ENCODE data around the gene MCF2L2.
"Not testable (repeated sequence)": the region's sequence is repeated elsewhere in the genome, so short reads cannot be mapped to it uniquely, and the experiment has no call there.

MCF2L2 gene

DNA sequence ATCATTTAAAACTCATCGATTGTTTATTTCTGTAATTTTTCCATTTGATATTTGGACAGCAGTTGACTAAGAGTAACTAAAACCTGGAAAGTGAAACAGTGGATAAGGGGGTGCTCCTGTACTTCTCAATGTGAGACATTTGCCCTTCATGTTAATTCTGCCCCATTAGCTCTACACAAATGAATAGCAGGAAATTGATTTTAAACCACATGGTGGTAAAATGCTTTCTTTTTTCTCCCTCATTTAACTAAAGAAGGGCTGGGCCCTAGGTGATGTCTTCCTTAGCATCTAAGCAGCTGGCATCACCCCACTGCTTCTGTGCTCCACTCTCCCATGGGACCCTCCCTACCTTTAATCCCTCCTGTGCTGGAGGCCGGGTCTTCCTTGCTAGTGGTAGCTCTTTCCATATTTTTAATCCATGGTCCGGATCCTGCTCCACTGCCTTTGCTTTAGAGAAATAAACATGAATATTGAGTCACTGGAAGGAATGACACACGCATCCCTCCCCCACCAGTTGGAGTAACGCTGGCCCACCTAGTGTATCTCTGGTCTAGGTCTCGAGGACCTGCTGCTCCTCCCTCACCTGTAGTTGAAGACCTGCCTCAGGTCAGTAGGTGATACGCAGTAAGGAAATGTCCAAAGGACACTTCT lies 235.6 kb downstream of the MCF2L2 start:
- in situ Hi-C loops (cut with HindIII; ENCODE audit: low sequenced_read_pairs), result no loop called here

DNA sequence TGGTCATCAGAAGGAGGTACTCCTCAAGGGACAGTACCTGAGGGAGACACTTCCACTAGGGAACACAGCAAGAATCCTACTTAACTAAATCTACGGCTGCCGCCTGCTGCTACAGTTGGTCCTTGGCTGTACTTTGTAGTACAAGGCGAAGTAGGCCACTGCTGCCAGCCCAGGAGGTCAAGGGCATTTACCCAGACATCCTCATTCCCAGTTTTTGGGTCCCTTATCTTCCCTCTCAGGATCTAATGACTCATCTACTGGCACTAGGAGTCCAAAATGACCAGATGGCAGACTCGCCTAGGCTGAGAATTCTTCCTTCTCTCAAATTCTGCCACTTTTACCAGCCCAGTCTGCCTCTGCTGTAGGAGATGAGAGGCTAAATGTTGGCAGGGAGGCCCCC lies 238.8 kb downstream of the MCF2L2 start:
- in situ Hi-C loops (cut with HindIII; ENCODE audit: low sequenced_read_pairs), result no loop called here

DNA sequence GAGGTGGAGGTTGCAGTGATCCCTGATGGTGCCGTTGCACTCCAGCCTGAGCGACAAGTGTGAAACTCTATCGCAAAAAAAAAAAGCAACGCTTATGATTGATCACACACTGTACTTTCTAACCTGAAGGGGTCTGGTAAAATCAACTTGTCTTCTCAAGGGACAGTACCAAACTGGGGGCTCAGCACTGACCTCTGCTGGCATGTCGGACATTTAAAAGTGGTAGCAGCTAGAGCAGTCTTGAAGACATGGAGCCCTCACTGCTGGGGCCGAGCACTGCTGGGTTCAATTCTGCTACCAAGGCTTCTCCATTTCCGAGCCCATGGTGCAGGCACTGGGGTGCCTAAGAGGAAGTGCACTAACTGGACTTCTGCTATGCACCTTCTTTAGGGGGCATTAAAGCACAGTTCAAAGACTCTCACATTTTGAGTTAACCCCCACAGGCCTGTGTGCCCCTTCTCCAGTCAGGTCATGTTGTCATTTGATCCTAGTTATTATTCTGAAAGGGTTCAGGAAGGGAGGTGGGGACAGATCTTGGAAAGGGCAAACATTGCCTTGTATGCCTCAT lies 239.4 kb downstream of the MCF2L2 start:
- in situ Hi-C loops (cut with HindIII; ENCODE audit: low sequenced_read_pairs), result no loop called here

DNA sequence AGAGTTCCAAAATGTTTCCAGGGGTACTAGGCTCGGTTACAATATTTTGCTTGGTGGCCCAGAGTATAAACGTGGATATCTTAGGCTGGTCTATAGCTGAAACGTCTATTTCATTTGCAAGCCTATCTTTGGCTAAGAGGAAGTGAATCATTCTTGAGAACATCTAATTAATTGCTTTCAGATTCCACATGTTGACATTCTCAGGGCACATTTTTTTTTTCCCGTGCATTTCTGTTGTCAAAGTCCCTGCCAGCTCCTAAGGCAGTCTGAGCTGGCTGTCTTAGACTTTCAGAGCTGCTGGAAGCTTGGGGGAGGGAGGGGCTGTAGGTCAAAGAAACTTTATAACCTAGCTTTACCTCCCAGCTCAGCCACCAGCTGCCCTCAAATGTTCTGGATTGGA lies 242.7 kb downstream of the MCF2L2 start:
- in situ Hi-C loops (cut with HindIII; ENCODE audit: low sequenced_read_pairs), result no loop called here

GRCh38 chr3:183182732-183183610 lies 245.4 kb downstream of the MCF2L2 start:
- in situ Hi-C loops (cut with HindIII; ENCODE audit: low sequenced_read_pairs), result no loop called here

- in situ Hi-C loops (cut with HindIII; ENCODE audit: low sequenced_read_pairs), result no loop called here
Observed at GRCh38 chr3:183182073-183182472, 246.3 kb downstream of the MCF2L2 start.

DNA sequence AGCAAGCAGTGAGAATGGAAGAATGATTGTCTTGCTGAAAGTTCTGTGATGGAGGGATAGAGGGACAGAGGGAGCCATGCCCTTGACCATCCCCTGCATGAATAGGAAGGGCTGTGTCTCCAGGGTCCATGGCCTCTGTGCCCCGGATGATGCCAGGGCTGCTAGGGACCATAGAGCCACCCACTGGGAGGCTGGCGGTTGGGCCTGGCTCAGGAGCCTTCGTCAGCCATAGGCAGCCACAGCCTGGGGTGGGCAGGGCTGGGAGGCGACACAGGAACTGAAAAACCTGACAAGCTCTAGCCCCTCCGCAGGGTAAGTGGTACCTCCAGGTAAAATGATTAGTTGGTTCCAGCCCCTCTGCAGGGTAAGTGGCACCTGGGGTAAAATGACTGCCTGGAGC lies 246.8 kb downstream of the MCF2L2 start:
- in situ Hi-C loops (cut with HindIII; ENCODE audit: low sequenced_read_pairs), result no loop called here

GRCh38 chr3:183180784-183181295 lies 247.6 kb downstream of the MCF2L2 start:
- in situ Hi-C loops (cut with HindIII; ENCODE audit: low sequenced_read_pairs), result no loop called here

- in situ Hi-C loops (cut with HindIII; ENCODE audit: low sequenced_read_pairs), result no loop called here
Observed at GRCh38 chr3:183180110-183180783, 248.2 kb downstream of the MCF2L2 start.

DNA sequence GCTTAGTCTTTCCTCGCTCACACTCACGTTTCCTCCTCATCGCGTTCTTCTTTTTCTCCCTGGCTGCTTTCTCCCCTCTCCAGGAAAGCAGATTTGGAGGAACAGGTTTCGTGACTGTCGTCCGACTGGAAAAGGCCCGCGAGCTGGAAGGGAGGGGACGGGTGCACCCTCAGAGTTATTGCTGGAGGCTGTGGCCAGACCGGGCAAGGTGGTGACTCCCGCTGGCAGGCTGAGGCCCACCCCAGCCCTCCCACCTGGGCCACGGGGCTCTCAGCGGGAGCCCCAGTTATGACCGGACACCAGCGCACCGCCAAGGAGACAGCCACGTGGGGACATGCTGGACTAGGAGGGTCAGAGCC lies 248.9 kb downstream of the MCF2L2 start:
- in situ Hi-C loops (cut with HindIII; ENCODE audit: low sequenced_read_pairs), result not testable (repeated sequence)

DNA sequence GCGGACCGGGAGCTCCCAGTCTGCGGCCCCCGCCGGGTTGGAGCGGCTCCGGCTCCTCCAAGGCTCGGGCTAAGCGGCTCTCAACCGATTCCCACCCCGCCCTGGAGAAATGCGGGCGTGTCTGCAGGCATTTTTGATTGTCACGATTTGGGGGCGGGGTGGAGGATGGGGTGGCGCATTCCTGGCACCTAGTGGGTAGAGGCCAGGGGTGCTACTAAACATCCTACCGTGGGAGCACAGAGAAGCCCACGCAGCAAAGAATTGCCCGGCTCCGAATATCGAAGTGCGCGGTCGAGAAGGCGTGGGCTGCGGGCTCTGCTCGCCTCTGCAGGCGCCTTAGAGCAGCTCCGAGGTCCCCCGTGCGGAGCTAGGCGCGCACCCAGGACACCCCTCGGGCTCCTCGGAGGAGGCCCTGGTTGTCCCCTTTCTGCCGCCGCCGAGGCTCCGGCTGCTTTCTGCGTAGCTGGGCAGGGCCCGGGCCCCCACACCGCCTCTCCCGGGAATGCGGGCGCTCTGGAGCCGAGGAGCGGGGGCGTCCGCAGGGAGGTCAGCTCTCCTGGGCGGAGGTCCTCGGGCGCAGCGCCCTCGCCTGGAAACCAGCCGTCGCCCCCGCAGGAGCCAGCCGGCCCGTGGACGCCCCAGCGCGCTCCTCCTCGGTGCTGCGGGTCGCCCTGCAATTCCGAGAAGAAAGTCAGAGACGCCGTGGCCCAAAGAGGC lies 249.4 kb downstream of the MCF2L2 start:
- in situ Hi-C loops (cut with HindIII; ENCODE audit: low sequenced_read_pairs), result no loop called here

DNA sequence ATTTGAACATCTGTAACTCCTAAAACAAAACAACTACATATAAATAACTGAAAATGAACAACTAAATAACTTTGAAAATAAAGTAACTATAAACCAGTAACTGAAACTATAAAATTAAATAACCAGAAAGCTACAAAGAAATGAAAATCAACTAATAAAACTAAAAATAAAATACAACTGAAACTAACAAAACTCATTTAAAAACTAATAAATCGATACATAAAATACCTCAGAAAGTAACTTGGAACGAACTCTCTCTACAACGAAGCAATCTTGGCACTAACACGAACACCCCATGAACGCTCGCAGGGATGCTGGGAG lies 249.9 kb downstream of the MCF2L2 start:
- in situ Hi-C loops (cut with HindIII; ENCODE audit: low sequenced_read_pairs), result no loop called here

DNA sequence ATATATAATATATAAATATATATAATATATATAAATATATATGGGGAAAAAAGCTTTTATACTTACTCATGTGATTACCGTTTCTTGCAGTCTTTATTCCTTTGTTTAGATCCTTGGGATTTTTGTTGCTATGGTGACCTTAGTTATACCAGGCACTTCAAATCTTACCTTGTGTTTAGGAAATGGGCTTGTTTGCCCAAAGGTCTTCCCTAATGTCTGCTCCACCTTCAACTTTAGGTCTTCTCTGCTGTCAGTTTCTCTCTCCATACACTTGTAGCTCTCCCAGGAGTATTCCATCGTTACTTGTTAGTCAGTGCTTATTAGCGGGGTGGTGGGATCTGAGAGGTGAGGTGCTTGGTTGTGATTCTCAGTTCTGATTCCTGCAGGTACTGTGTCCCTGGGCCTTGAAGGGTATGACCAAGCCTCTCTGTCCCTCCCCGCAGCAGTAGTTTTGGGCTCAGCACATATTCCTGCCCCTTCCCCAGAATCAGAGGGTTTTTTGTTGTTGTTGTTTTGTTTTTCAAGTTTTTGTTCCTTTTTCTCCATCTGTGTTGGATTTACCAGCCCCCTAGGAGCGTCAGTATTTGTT lies 256.3 kb downstream of the MCF2L2 start:
- in situ Hi-C loops (cut with HindIII; ENCODE audit: low sequenced_read_pairs), result no loop called here

GRCh38 chr3:183167975-183168374 lies 260.4 kb downstream of the MCF2L2 start:
- in situ Hi-C loops (cut with HindIII; ENCODE audit: low sequenced_read_pairs), result not testable (repeated sequence)

- in situ Hi-C loops (cut with HindIII; ENCODE audit: low sequenced_read_pairs), result no loop called here
Observed at GRCh38 chr3:183163563-183163962, 264.9 kb downstream of the MCF2L2 start.

- in situ Hi-C loops (cut with HindIII; ENCODE audit: low sequenced_read_pairs), result no loop called here
Observed at GRCh38 chr3:183161552-183162336, 266.7 kb downstream of the MCF2L2 start.

DNA sequence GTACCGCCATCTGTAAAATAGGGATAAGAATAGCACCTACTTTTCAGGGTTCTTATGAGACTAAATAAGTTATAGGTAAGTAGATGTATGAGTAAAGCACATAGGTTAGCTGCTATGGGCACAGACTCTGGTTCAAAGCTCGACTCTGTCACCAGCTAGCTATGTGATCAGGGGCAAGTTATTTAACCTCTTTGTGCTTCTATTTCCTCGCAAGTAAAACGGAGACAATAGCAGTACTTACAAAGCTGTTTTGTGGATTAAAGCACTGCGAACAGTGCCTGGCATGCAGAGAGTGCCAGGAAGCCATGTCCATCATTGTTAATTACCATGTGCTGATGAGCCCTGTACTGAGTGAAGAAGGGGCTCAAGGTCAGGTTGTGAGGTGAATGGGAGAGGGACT lies 267.8 kb downstream of the MCF2L2 start:
- in situ Hi-C loops (cut with HindIII; ENCODE audit: low sequenced_read_pairs), result no loop called here

GRCh38 chr3:183159333-183159732 lies 269.1 kb downstream of the MCF2L2 start:
- in situ Hi-C loops (cut with HindIII; ENCODE audit: low sequenced_read_pairs), result no loop called here

GRCh38 chr3:183158551-183159006 lies 269.8 kb downstream of the MCF2L2 start:
- in situ Hi-C loops (cut with HindIII; ENCODE audit: low sequenced_read_pairs), result no loop called here

GRCh38 chr3:183158113-183158512 lies 270.3 kb downstream of the MCF2L2 start:
- in situ Hi-C loops (cut with HindIII; ENCODE audit: low sequenced_read_pairs), result no loop called here

All from DLD1 (cell line).